ENCODE results near the gene PNN.
A peak's percentile ranks its signal among the peaks of the same experiment; 100 is the strongest.
"Not testable (repeated sequence)": the region's sequence is repeated elsewhere in the genome, so short reads cannot be mapped to it uniquely, and the experiment has no call there.

PNN gene

GRCh38 chr14:39174560-39175444 lies at the start of gene PNN:
TSS of gene PNN (plus strand) at chr14:39175254. CDS start at chr14:39175280, 26 bp downstream.
- DNase-seq (ENCODE audit: low spot score), result peak; percentile 96

GRCh38 chr14:39137835-39138234 lies 37.2 kb upstream of the PNN start:
- DNase-seq (ENCODE audit: low spot score), result not testable (repeated sequence)

GRCh38 chr14:39138440-39138839 lies 36.6 kb upstream of the PNN start:
- no peak for DNase-seq (ENCODE audit: low spot score)

- DNase-seq (ENCODE audit: low spot score), result no peak
Measured at GRCh38 chr14:39140170-39140569, 34.9 kb upstream of the PNN start.

- not testable (repeated sequence) for DNase-seq (ENCODE audit: low spot score)
Measured at GRCh38 chr14:39141623-39142022, 33.4 kb upstream of the PNN start.

GRCh38 chr14:39143226-39143625 lies 31.8 kb upstream of the PNN start:
- not testable (repeated sequence) for DNase-seq (ENCODE audit: low spot score)

- peak; percentile 62 for DNase-seq (ENCODE audit: low spot score)
Measured at GRCh38 chr14:39145266-39145966, 29.6 kb upstream of the PNN start.

- no peak for DNase-seq (ENCODE audit: low spot score)
Measured at GRCh38 chr14:39154594-39155189, 20.4 kb upstream of the PNN start.

GRCh38 chr14:39157491-39157890 lies 17.6 kb upstream of the PNN start:
- DNase-seq (ENCODE audit: low spot score), result no peak

- DNase-seq (ENCODE audit: low spot score), result no peak
Measured at GRCh38 chr14:39158222-39158858, 16.7 kb upstream of the PNN start.

- no peak for DNase-seq (ENCODE audit: low spot score)
Measured at GRCh38 chr14:39160494-39160893, 14.6 kb upstream of the PNN start.

GRCh38 chr14:39167797-39168320 lies 7.2 kb upstream of the PNN start:
- DNase-seq (ENCODE audit: low spot score), result not testable (repeated sequence)

GRCh38 chr14:39168591-39168990 lies 6.5 kb upstream of the PNN start:
- no peak for DNase-seq (ENCODE audit: low spot score)

- no peak for DNase-seq (ENCODE audit: low spot score)
Measured at GRCh38 chr14:39169541-39169900, 5.5 kb upstream of the PNN start.

GRCh38 chr14:39173198-39173597 lies 1.9 kb upstream of the PNN start:
- no peak for DNase-seq (ENCODE audit: low spot score)

- no peak for DNase-seq (ENCODE audit: low spot score)
Measured at GRCh38 chr14:39175445-39176262, 600 bp downstream of the PNN start.

- DNase-seq (ENCODE audit: low spot score), result no peak
Measured at GRCh38 chr14:39176263-39177167, 1.5 kb downstream of the PNN start.

GRCh38 chr14:39177168-39177545 lies 2.1 kb downstream of the PNN start:
- DNase-seq (ENCODE audit: low spot score), result no peak

- no peak for DNase-seq (ENCODE audit: low spot score)
Measured at GRCh38 chr14:39179042-39179441, 4.0 kb downstream of the PNN start.

GRCh38 chr14:39180553-39180952 lies 5.5 kb downstream of the PNN start:
- DNase-seq (ENCODE audit: low spot score), result no peak

All from hematopoietic multipotent progenitor cell treated with erythropoietin and hydrocortisone succinate and interleukin-3 and kit ligand, for 17 days (in vitro differentiated cells).